ENCODE measurements around the gene HNRNPM.

DNA sequence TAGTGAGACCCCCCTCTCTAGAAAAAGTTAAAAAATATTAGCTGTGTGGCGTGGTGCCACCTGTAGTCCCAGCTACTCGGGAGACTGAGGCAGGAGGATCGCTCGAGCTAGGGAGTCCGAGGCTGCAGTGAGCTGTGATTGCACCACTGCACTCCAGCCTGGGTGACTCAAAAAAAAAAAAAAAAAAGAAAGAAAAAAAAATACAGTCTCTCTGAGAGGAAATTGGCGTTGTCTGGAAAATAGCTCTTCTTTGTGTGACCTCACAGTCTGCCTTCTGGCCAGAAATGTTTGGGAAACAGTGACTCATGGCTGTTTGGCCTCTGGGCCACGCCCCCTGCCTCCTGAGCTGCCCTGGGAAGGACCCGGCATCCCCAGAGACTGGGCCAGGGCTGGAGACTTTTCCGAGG is 21.0 kb upstream of the HNRNPM start:
- no peak for TF ChIP-seq CTCF (IDR thresholded peaks at IDR 0.05)
- no peak for TF ChIP-seq EZH2 (IDR thresholded peaks at IDR 0.05; ENCODE audit: borderline replicate concordance, insufficient read depth, low read depth, low read length, poor library complexity, severe bottlenecking)

Data from B cell (primary cell).